Activated gamma-delta T cell treated with Interleukin-2 at 50 U/mL for 16 hours (primary cell): ENCODE measurements around the gene RGS3.

Experiments
- DNase-seq: peaks from one replicate; pipeline ENCODE4 v3.0.0-alpha.2; 2020

Gene RGS3

GRCh38 chr9:113574441-113575262, 111.1 kb downstream of the RGS3 start:
- DNase-seq: no peak

DNA sequence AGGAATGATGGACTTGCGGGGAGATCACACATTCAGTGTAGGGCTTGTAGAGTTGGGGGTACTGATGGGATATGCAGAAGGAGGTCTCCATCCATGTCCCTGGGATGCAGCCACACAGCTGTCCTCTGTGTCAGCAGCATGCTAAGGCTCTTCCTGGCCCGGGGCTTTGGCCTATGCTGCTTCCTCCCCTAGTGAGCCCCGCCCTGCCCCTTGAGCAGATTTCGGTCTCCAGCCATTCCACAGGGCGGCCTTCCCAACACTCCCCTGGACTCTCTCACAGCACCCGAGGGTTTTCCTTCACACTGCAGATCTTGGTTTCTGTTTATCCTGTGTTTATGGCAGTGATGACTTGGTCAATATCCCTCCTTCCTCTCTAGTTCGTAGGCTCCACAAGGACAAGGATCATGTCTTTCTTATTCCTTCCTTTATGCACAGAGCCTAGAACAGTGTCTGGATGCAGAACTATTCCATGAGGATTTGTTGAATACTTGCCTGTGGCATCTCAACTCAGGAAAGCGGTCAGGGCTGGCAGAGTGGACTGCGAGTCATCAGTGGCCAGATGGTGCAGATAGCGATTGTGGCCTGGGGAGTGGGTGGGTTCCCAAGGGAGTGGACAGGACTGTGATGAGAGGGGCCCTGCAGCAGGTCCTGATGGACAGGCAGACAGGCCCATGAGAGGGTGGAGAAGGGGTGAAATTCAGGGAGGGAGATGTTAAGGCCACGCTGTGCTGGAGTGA, 114.2 kb downstream of the RGS3 start:
- no peak for DNase-seq

GRCh38 chr9:113578279-113578865, 114.8 kb downstream of the RGS3 start:
- peak; percentile 19 for DNase-seq

DNA sequence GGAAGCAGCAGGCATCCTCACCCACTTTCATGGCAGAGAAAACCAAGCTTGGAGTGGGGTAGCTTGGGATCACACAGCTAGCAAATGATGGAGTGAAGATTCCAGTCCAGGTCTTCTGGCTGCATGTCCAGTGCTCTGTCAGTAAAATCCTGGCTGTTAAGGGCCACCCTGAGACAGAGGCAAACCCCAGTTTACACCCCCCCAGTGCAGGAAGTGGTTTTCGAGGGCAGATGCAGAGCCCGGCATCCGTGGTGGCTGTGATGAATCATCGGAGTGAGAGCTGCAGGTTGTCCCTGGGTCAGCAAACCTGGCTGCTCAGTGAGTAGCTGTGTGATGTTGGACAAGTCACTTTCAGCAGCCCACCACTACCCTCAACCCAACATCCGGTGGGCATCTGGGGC, 115.4 kb downstream of the RGS3 start:
- peak; percentile 89 for DNase-seq

GRCh38 chr9:113579283-113580040, 115.9 kb downstream of the RGS3 start:
- DNase-seq: peak; percentile 34

- DNase-seq: peak; percentile 44
These were observed 116.8 kb downstream of the RGS3 start for GRCh38 chr9:113580041-113580953.

- no peak for DNase-seq
These were observed 117.4 kb downstream of the RGS3 start for GRCh38 chr9:113580954-113581311.

DNA sequence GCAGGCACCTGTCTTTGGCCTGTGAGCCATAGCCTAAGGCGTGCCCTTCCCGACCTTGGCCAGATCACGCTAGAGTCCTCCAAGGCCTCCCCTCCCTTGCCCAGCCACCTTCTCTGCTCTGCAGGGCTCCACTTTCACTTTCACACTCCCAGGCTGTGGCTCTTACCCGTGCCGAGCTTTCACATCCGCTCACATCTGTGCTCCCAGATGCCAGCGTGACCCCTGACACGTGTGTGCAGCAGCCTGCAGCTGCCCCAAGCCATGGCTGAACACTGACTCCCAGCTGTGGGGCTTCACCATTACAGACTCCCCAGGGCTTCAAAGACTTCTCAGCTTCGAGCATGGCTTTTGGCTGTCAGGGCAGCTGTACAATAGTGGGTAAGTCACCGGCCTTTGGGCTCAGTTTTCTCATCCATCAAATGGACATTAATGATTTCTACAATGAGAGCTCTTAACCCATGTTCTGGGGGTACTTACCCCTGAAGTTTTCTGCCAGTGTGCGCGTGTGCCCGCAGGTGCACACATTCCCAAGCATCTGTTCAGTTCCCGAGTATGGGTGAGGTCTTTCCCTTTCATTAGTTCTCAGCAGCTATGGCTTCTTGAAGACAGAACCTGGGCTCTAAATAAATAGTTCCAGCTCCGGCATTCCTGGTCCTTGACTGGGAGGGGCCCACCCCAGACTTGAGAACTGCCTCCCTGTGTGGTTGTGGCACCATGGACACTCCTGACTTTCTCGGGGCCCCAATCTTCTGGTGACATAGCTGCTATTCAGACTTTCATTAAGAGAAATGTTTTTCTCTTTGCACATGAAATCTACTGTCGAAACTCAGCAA, 118.6 kb downstream of the RGS3 start:
- peak; percentile 76 for DNase-seq

GRCh38 chr9:113582698-113583200, 119.2 kb downstream of the RGS3 start:
- no peak for DNase-seq

GRCh38 chr9:113583511-113584427, 120.2 kb downstream of the RGS3 start:
- DNase-seq: no peak

DNA sequence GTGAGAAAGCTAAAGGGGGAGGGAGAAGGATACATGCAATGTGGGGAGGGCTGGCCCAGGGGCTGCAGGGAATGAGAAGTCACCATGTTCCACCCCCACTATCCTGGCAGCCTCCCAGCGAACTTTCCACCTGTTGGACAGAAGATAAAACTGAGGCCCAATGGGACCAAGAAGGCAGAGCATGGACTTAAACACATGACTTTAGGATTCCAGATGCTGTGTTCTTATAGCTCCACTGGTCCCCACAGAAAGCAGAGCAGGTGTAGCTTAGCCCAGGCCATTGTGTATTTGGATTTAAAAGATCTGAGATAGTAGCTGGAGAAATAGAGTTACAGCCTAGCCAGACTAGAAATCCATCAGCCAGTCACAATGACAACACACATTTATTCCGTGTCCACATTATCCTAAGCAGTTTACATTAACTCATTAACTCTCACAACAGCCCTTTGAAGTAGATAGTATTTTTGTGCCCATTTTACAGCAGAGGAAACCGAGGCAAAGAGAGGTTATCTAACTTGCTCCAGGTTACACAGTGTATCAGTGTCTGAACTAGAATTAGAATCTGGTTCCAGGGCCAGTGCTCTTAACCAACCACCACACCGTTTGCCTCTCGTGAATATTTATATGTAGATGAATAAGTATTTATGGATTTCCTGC, 121.0 kb downstream of the RGS3 start:
- DNase-seq: no peak

GRCh38 chr9:113585085-113585442, 121.5 kb downstream of the RGS3 start:
- no peak for DNase-seq

DNA sequence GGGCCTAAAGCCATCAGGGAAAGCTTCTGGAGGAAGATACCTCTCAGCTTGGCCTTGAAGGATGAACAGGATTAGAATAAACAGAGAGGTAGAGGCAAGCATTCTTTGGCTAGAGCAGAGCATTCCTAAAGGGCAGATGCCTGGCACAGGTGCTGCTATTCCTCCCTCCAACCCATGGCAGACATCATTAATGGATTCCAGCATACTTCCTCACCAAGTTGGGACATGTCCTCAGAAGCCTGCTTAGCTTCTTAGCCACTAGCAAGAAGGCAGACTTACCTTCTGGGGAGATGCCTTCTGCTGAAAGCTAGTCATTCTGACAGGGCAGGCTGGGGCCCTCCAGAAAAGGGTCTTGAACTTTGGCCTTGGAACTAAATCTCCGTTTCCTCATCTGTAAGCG, 122.0 kb downstream of the RGS3 start:
- no peak for DNase-seq

- peak; percentile 25 for DNase-seq
These were observed 124.0 kb downstream of the RGS3 start for GRCh38 chr9:113587471-113588031.

DNA sequence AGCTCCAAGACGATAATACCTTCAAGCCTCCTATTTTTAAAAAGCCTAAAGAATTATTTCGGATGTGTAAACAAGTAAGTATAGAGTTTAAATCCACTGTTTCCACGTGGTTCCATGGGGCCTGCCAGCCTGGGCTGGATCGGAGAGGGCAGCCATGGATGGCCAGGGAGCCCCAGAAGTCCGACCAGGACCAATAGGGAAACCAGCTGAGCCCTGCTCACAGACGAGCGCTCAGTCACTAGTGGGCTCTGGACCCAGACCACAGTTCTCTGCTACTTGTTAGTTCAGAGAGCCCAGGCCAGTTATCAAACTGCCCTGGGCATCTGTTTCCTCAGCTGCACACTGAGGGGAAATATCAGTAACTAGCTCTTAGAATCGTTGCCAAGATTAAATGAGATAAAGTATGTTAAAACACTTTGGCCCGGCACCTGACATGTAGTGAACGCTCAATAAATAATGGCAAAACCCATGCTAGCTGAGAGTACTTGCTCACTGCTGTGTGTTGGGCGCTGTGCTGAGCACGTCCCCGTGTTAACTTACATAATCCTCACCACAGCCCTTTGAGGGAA, 124.8 kb downstream of the RGS3 start:
- DNase-seq: no peak

- no peak for DNase-seq
These were observed 125.4 kb downstream of the RGS3 start for GRCh38 chr9:113588936-113589335.

DNA sequence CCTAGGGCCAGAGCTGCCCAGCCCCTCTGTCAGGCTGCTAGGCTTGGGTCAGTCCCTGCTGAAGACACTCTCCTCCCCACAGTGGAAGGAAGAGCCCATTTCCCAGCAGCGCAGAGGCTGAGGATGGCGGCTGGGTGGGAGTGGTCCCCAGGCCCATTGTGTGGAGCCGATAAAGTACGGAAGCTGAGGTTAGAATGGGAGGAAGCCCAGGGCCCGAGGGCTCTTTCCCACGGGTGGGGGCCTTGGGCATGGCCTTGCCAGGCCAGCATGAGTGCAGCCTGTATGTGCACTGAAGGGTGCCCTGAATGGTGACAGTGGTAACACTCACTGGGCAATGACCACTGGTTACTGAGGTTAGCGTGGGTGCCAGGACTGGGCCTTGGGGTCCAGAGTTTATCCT, 125.9 kb downstream of the RGS3 start:
- DNase-seq: no peak

- DNase-seq: no peak
These were observed 126.4 kb downstream of the RGS3 start for GRCh38 chr9:113589890-113590289.

- DNase-seq: no peak
These were observed 126.9 kb downstream of the RGS3 start for GRCh38 chr9:113590389-113590788.
